Loucy (cell line): ENCODE data around the gene VPS52.

Experiments
- H2AFZ ChIP-seq: fragments of 200-600 bp; sonication (generic); 2 replicates; pipeline ENCODE4 v1.6.0; 2016; ENCODE audit warnings: antibody characterized with exemption, mild to moderate bottlenecking, low read length, moderate library complexity
- H3F3A ChIP-seq: fragments of 200-600 bp; 2 replicates; pipeline ENCODE4 v1.6.0; 2016; ENCODE audit warnings: antibody characterized with exemption, low read depth, mild to moderate bottlenecking
- H3K27me3 ChIP-seq: fragments of 200-600 bp; sonication (generic); 2 replicates; pipeline ENCODE4 v1.6.1; 2014; ENCODE audit warnings: low read length, mild to moderate bottlenecking; ENCODE audit not compliant: insufficient read depth, poor library complexity, severe bottlenecking
- H3K36me3 ChIP-seq: fragments of 200-600 bp; sonication (generic); 2 replicates; pipeline ENCODE4 v1.6.1; 2016; ENCODE audit warnings: low read length; ENCODE audit not compliant: insufficient read depth
- H3K4me1 ChIP-seq: fragments of 200-600 bp; sonication (generic); 2 replicates; pipeline ENCODE4 v1.5.1; 2014; ENCODE audit warnings: low read length, mild to moderate bottlenecking; ENCODE audit not compliant: insufficient read depth, poor library complexity, severe bottlenecking
- H3K4me2 ChIP-seq: fragments of 200-600 bp; sonication (generic); 2 replicates; pipeline ENCODE4 v1.6.0; 2014; ENCODE audit warnings: antibody characterized with exemption, low read length, low read depth, mild to moderate bottlenecking; ENCODE audit not compliant: poor library complexity, severe bottlenecking
- H3K4me3 ChIP-seq: fragments of 200-600 bp; sonication (generic); 2 replicates; pipeline ENCODE4 v1.5.1; 2014; ENCODE audit warnings: low read length, mild to moderate bottlenecking, mixed read lengths; ENCODE audit not compliant: poor library complexity, severe bottlenecking
- H3K79me2 ChIP-seq: fragments of 200-600 bp; sonication (generic); 2 replicates; pipeline ENCODE4 v1.6.1; 2014; ENCODE audit warnings: low read length; ENCODE audit not compliant: insufficient read depth
- H3K9ac ChIP-seq: fragments of 200-600 bp; sonication (generic); 2 replicates; pipeline ENCODE4 v1.6.0; 2014; ENCODE audit warnings: mild to moderate bottlenecking, low read depth, low read length, moderate library complexity; ENCODE audit not compliant: poor library complexity, severe bottlenecking
- H3K9me2 ChIP-seq: fragments of 200-600 bp; sonication (generic); replicated peaks from 2 replicates; pipeline ENCODE4 v1.6.1; 2016; ENCODE audit warnings: low read depth, low read length, mixed read lengths
- H3K9me3 ChIP-seq: fragments of 200-600 bp; sonication (generic); 2 replicates; pipeline ENCODE4 v1.6.1; 2014; ENCODE audit warnings: mild to moderate bottlenecking, antibody characterized with exemption, low read length, low read depth; ENCODE audit not compliant: insufficient read depth
- H4K20me1 ChIP-seq: fragments of 200-600 bp; sonication (generic); 2 replicates; pipeline ENCODE4 v1.6.0; 2014; ENCODE audit warnings: antibody characterized with exemption, low read length, mild to moderate bottlenecking; ENCODE audit not compliant: insufficient read depth, poor library complexity, severe bottlenecking
- CTCF ChIP-seq: fragments of 200-600 bp; sonication (generic); conservative IDR thresholded peaks from 2 replicates; pipeline ENCODE4 v1.5.1; 2014; ENCODE audit warnings: mild to moderate bottlenecking, antibody characterized with exemption, low read length
- EZH2phosphoT487 ChIP-seq: fragments of 200-600 bp; IDR thresholded peaks from 2 replicates; pipeline ENCODE4 v1.6.1; 2018; ENCODE audit warnings: antibody characterized with exemption, mild to moderate bottlenecking, moderate library complexity, borderline replicate concordance

VPS52 gene

DNA sequence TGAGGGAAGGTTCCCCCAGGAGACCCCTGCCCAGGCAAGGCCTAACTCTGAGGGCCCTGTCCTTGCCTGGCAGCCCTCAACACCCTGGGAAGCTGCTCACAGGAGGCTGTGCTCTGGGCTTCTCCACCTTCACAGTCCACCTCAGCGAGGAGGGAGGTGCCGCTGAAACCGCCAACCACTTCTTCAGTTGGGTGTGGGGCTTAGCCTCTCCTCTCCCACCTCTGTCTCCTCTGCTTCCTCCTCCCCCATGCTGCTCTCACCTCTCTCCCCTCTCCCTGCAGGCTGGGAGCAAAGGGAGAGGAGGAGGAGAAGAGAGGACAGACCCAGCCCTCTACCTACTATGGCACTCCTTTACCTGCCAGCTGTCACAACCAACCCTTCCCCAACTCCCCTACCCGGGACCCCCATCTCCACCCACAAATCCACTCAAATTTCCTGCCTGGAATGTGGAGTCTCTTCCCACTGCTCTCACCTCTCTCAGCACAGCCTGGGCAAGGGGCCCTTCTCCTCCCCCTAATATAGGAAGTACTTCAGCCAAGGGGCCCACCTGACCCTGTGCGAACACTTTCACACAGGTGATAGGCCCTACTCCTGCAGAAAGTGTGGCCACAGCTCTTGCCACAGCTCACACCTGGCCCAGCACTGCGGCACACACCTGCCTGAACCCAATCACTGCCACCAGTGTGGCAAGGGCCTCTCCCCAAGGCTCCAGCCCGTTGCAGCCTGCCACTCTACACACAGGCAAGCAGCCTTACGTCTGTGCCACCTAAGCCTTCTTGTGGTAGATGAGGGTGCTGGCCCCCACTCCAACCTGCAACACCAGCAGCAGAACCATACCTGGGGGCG, 56.2 kb downstream of the VPS52 start:
- no peaks in the 10 kb centered on the region for H3K27me3 ChIP-seq
- no peak overlapping the region for H3K9ac ChIP-seq
- H3K4me1 ChIP-seq = no peaks in the 10 kb centered on the region
- no peaks in the 10 kb centered on the region for H3K79me2 ChIP-seq
- no peak overlapping the region for H2AFZ ChIP-seq
- no peaks in the 10 kb centered on the region for H3F3A ChIP-seq
- no peak overlapping the region for H3K4me3 ChIP-seq
- H3K9me2 ChIP-seq = no peaks in the 10 kb centered on the region
- no peaks in the 10 kb centered on the region for H4K20me1 ChIP-seq
- TF ChIP-seq EZH2phosphoT487 (no peak), CTCF (no peak)
- no peaks in the 10 kb centered on the region for H3K36me3 ChIP-seq
- no peaks in the 10 kb centered on the region for H3K9me3 ChIP-seq
- H3K4me2 ChIP-seq = no peak overlapping the region

DNA sequence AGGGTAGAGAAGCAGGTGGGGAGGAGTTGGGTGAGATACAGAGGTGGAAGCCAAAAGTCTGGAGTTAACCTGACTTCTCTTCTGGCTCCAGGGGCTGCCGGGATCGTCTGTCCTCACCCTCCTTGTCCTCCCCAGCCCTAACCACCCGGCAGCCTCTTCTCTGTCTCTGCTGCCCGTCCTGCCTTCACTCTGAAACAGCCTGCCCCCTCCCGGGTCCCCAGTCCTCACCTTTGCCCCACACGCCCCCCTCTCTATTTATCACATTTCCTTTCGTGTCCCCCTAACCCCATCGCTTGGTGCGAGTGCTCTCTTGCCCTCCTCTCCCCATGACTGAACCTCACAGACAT, 57.7 kb downstream of the VPS52 start:
- H2AFZ ChIP-seq = no peak overlapping the region
- H4K20me1 ChIP-seq = no peaks in the 10 kb centered on the region
- H3F3A ChIP-seq = no peaks in the 10 kb centered on the region
- TF ChIP-seq CTCF (no peak), EZH2phosphoT487 (no peak)
- no peaks in the 10 kb centered on the region for H3K27me3 ChIP-seq
- H3K4me3 ChIP-seq = no peak overlapping the region
- no peaks in the 10 kb centered on the region for H3K36me3 ChIP-seq
- no peak overlapping the region for H3K9ac ChIP-seq
- H3K4me1 ChIP-seq = peaks cover 4% of the 10 kb centered on the region
- H3K4me2 ChIP-seq = no peak overlapping the region
- no peaks in the 10 kb centered on the region for H3K9me3 ChIP-seq
- no peaks in the 10 kb centered on the region for H3K9me2 ChIP-seq
- peaks cover 3% of the 10 kb centered on the region; the same call in 1 of the 2 replicates for H3K79me2 ChIP-seq

GRCh38 chr6:33213166-33213988, 58.3 kb downstream of the VPS52 start:
- Histone ChIP-seq H3K4me2 (no peak overlapping the region), H3K4me3 (no peak overlapping the region), H3K9me2 (no peaks in the 10 kb centered on the region), H4K20me1 (no peaks in the 10 kb centered on the region), H3K27me3 (no peaks in the 10 kb centered on the region), H3K36me3 (no peaks in the 10 kb centered on the region), H3K4me1 (peaks cover 6% of the 10 kb centered on the region), H3K79me2 (peaks cover 7% of the 10 kb centered on the region; the same call in 1 of the 2 replicates), H3K9ac (no peak overlapping the region), H3K9me3 (no peaks in the 10 kb centered on the region), H2AFZ (no peak overlapping the region), H3F3A (no peaks in the 10 kb centered on the region)
- no peak for TF ChIP-seq EZH2phosphoT487
- no peak for TF ChIP-seq CTCF
